Measurements from ENCODE around the gene HIRA. TPM values are rescaled to one million over a fixed set of nuclear protein-coding genes. Genes with fewer than 3 reads are reported as not detected.

HIRA gene
- total and polyA plus RNA-seq, 9 of the 15 experiments (the other 6 are each of a cell fraction or from before 2014, with no cell fraction given) = 0.96 to 132 (median 58.4) TPM

GRCh38 chr22:19397734-19398104 lies 33.8 kb downstream of the HIRA start (continued):
- TF ChIP-seq PBX2 (CRISPR knock-in tag; IDR thresholded peaks at IDR 0.05; ENCODE audit: low read depth) (no peak), PBX2 (tag; conservative IDR thresholded peaks at IDR 0.05; ENCODE audit: low read depth) (peak; percentile 92), ZNF639 (CRISPR knock-in tag; conservative IDR thresholded peaks at IDR 0.05 in 1 of 2, IDR thresholded peaks at IDR 0.05 in 1 of 2) (peak in 1 of 2 experiments; percentile 35; a peak in 1 of 4 replicates), ZBTB12 (CRISPR knock-in tag; IDR thresholded peaks at IDR 0.05) (peak; percentile 42; the same call in 1 of the 2 replicates), JUN (IDR thresholded peaks at IDR 0.05; ENCODE audit: borderline replicate concordance, low read depth, low read length) (0 out of 2 replicates have a peak, but pooled peaks have one; percentile 47), JUN (CRISPR knock-in tag; IDR thresholded peaks at IDR 0.05; ENCODE audit: borderline replicate concordance) (no peak), IFI16 (CRISPR knock-in tag; IDR thresholded peaks at IDR 0.05) (peak; percentile 71; the same call in 1 of the 2 replicates), NCOA6 (IDR thresholded peaks at IDR 0.05) (no peak)
